H9 (cell line): Measurements from ENCODE around the gene TMEM182. TPM values are rescaled to one million over a fixed set of nuclear protein-coding genes. Genes with fewer than 3 reads are reported as not detected.

ENCODE experiments used
- DNase-seq: peaks from one replicate; pipeline ENCODE4 v3.0.0-alpha.2; 2017
- H2AFZ ChIP-seq: one replicate; pipeline ENCODE4 v1.6.1; 2013; ENCODE audit warnings: mild to moderate bottlenecking, low read length, control low read depth, moderate library complexity
- H2AK5ac ChIP-seq: 2 replicates; pipeline ENCODE4 v1.6.1; 2013; ENCODE audit warnings: low read length, control low read depth, mixed read lengths; ENCODE audit not compliant: insufficient read length
- H2BK120ac ChIP-seq: one replicate; pipeline ENCODE4 v1.6.1; 2013; ENCODE audit warnings: low read depth, mild to moderate bottlenecking, low read length, control low read depth, inconsistent platforms; ENCODE audit not compliant: poor library complexity, severe bottlenecking
- H2BK12ac ChIP-seq: 2 replicates; pipeline ENCODE4 v1.6.1; 2013; ENCODE audit warnings: low read length, control low read depth, mixed read lengths, low read depth; ENCODE audit not compliant: insufficient read length
- H2BK15ac ChIP-seq: 2 replicates; pipeline ENCODE4 v1.6.1; 2013; ENCODE audit warnings: low read depth, low read length, control low read depth
- H2BK20ac ChIP-seq: one replicate; pipeline ENCODE4 v1.6.1; 2013; ENCODE audit warnings: low read depth, mild to moderate bottlenecking, low read length, control low read depth, inconsistent platforms; ENCODE audit not compliant: poor library complexity, severe bottlenecking
- H2BK5ac ChIP-seq: 2 replicates; pipeline ENCODE4 v1.6.1; 2013; ENCODE audit warnings: low read length, control low read depth, mixed read lengths; ENCODE audit not compliant: insufficient read length
- H3K14ac ChIP-seq: 2 replicates; pipeline ENCODE4 v1.6.1; 2013; ENCODE audit warnings: low read length, control low read depth; ENCODE audit not compliant: insufficient read depth
- H3K18ac ChIP-seq: 2 replicates; pipeline ENCODE4 v1.6.1; 2013; ENCODE audit warnings: low read depth, mild to moderate bottlenecking, mixed read lengths, low read length, control low read depth; ENCODE audit not compliant: insufficient read length
- H3K23ac ChIP-seq: 2 replicates; pipeline ENCODE4 v1.6.1; 2013; ENCODE audit warnings: low read length, control low read depth, mixed read lengths, low read depth; ENCODE audit not compliant: insufficient read length
- H3K23me2 ChIP-seq: 2 replicates; pipeline ENCODE4 v1.6.1; 2013; ENCODE audit warnings: low read depth, mild to moderate bottlenecking, mixed read lengths, low read length, control low read depth; ENCODE audit not compliant: insufficient read length, poor library complexity, severe bottlenecking
- H3K27ac ChIP-seq: 2 replicates; pipeline ENCODE4 v1.5.1; 2013; ENCODE audit warnings: low read length, control low read depth, mixed read lengths, low read depth; ENCODE audit not compliant: insufficient read length
- H3K27me3 ChIP-seq: 2 replicates; pipeline ENCODE4 v1.6.1; 2013; ENCODE audit warnings: low read length, control low read depth, inconsistent platforms; ENCODE audit not compliant: insufficient read depth
- H3K4ac ChIP-seq: 2 replicates; pipeline ENCODE4 v1.6.1; 2013; ENCODE audit warnings: low read depth, mild to moderate bottlenecking, control low read depth, inconsistent platforms, low read length, moderate library complexity
- H3K4me1 ChIP-seq: 2 replicates; pipeline ENCODE4 v1.6.1; 2013; ENCODE audit warnings: low read length, control low read depth, inconsistent platforms; ENCODE audit not compliant: insufficient read depth
- H3K4me2 ChIP-seq: 2 replicates; pipeline ENCODE4 v1.6.1; 2013; ENCODE audit warnings: low read length, control low read depth, mixed read lengths; ENCODE audit not compliant: insufficient read length, insufficient read depth
- H3K56ac ChIP-seq: 2 replicates; pipeline ENCODE4 v1.6.1; 2013; ENCODE audit warnings: low read depth, mild to moderate bottlenecking, mixed read lengths, low read length, control low read depth; ENCODE audit not compliant: insufficient read length
- H3K79me1 ChIP-seq: 2 replicates; pipeline ENCODE4 v1.6.1; 2013; ENCODE audit warnings: low read depth, mild to moderate bottlenecking, moderate library complexity, low read length, control low read depth, inconsistent platforms; ENCODE audit not compliant: insufficient read depth, poor library complexity, severe bottlenecking
- H3K79me2 ChIP-seq: 2 replicates; pipeline ENCODE4 v1.6.1; 2013; ENCODE audit warnings: low read length, control low read depth, inconsistent platforms; ENCODE audit not compliant: insufficient read depth
- H3K9ac ChIP-seq: 2 replicates; pipeline ENCODE4 v1.6.1; 2013; ENCODE audit warnings: low read length, control low read depth, mixed read lengths; ENCODE audit not compliant: insufficient read length; ENCODE audit errors: extremely low read depth
- H3K9me3 ChIP-seq: one replicate; pipeline ENCODE4 v1.6.1; 2013; ENCODE audit warnings: low read depth, low read length, inconsistent platforms; ENCODE audit not compliant: control insufficient read depth
- H3T11ph ChIP-seq: one replicate; pipeline ENCODE4 v1.6.1; 2013; ENCODE audit warnings: mild to moderate bottlenecking, low read length, control low read depth, inconsistent platforms
- H4K20me1 ChIP-seq: one replicate; pipeline ENCODE4 v1.6.1; 2013; ENCODE audit not compliant: control insufficient read depth, insufficient read length, insufficient read depth
- H4K5ac ChIP-seq: 2 replicates; pipeline ENCODE4 v1.6.1; 2013; ENCODE audit warnings: low read depth, mild to moderate bottlenecking, mixed read lengths, low read length, control low read depth; ENCODE audit not compliant: insufficient read length
- H4K8ac ChIP-seq: replicated peaks from 2 replicates; pipeline ENCODE4 v1.6.1; 2013; ENCODE audit warnings: low read length, control low read depth, mixed read lengths, low read depth; ENCODE audit not compliant: insufficient read length
- H4K91ac ChIP-seq: 2 replicates; pipeline ENCODE4 v1.6.1; 2013; ENCODE audit warnings: low read depth, mild to moderate bottlenecking, moderate library complexity, mixed read lengths, low read length, control low read depth; ENCODE audit not compliant: insufficient read length
- H3K27ac Mint-ChIP-seq, 3 experiments: 2 replicates in 2 of 3; 3 replicates in 1 of 3; pipeline ENCODE4 v1.8.0; 2020 to 2021; ENCODE audit warnings: mixed read lengths in 3 of 3, mild to moderate bottlenecking in 1 of 3, moderate library complexity in 1 of 3
- H3K27me3 Mint-ChIP-seq: 2 replicates; pipeline ENCODE4 v1.8.0; 2021; ENCODE audit warnings: low read depth, mild to moderate bottlenecking, moderate library complexity, mixed read lengths
- H3K36me3 Mint-ChIP-seq, 3 experiments: 2 replicates in 2 of 3; 3 replicates in 1 of 3; pipeline ENCODE4 v1.8.0; 2020 to 2021; ENCODE audit warnings: low read depth in 3 of 3, mixed read lengths in 3 of 3; ENCODE audit not compliant: insufficient read depth in 1 of 3
- H3K4me1 Mint-ChIP-seq, 2 experiments: 2 replicates each; pipeline ENCODE4 v1.8.0; 2020; ENCODE audit warnings: mixed read lengths in 2 of 2
- H3K4me3 Mint-ChIP-seq, 2 experiments: 2 replicates in 1 of 2; 3 replicates in 1 of 2; pipeline ENCODE4 v1.8.0; 2020 to 2021; ENCODE audit warnings: mild to moderate bottlenecking in 2 of 2, mixed read lengths in 2 of 2, moderate library complexity in 1 of 2
- H3K9me3 Mint-ChIP-seq, 2 experiments: 2 replicates in 1 of 2; 3 replicates in 1 of 2; pipeline ENCODE4 v1.8.0; 2020; ENCODE audit warnings: mild to moderate bottlenecking in 2 of 2, mixed read lengths in 2 of 2, moderate library complexity in 1 of 2
- CTCF ChIP-seq: fragments of 200-600 bp; sonication (generic); conservative IDR thresholded peaks from 3 replicates; pipeline ENCODE4 v1.8.0; 2021; ENCODE audit warnings: antibody characterized with exemption, mild to moderate bottlenecking
- WGBS: extraction: QIAGEN DNeasy Blood & Tissue Kit; methylation state at CpG from one replicate; pipeline ENCODE4 v1.1.7; 2013; ENCODE audit warnings: missing lambda C conversion rate, low lambda C conversion rate, mixed read lengths; ENCODE audit not compliant: insufficient read length; ENCODE audit errors: extremely low coverage; 5-methylcytosine and 5-hydroxymethylcytosine counted together
- total RNA-seq: library from RNA; stranded (reverse); gene quantifications from 2 replicates; pipeline ENCODE4 v1.2.1, GENCODE V29; 2021

Gene TMEM182
- total RNA-seq, 1 experiment from 2014 or later: 3.6 TPM

GRCh38 chr2:102768253-102768652, 6.4 kb downstream of the TMEM182 start:
- Histone ChIP-seq H3K9ac (no peak overlapping the region), H3K18ac (no peak overlapping the region), H2AFZ (no peak overlapping the region), H3K27ac (no peak overlapping the region), H3K27me3 (no peaks in the 10 kb centered on the region), H2BK120ac (no peak overlapping the region), H3K4me1 (no peaks in the 10 kb centered on the region), H3K79me1 (no peaks in the 10 kb centered on the region), H3K23ac (no peak overlapping the region), H3T11ph (no peak overlapping the region), H3K9me3 (no peaks in the 10 kb centered on the region), H3K23me2 (no peaks in the 10 kb centered on the region), H2BK5ac (no peak overlapping the region), H2BK20ac (no peak overlapping the region), H3K79me2 (no peaks in the 10 kb centered on the region), H4K91ac (no peak overlapping the region), H3K14ac (no peak overlapping the region), H4K8ac (no peak overlapping the region), H3K4me2 (no peak overlapping the region), H4K5ac (no peak overlapping the region), H2BK15ac (no peak overlapping the region), H4K20me1 (no peaks in the 10 kb centered on the region), H2AK5ac (no peak overlapping the region), H3K56ac (no peak overlapping the region), H2BK12ac (no peak overlapping the region), H3K4ac (no peak overlapping the region)
- Mint-ChIP-seq H3K27me3 (no peaks in the 10 kb centered on the region), H3K4me3 (no peak overlapping the region), H3K9me3 (no peaks in the 10 kb centered on the region), H3K27ac (no peak overlapping the region), H3K4me1 (peaks cover 0 to 4% of the 10 kb centered on the region in 2 experiments; a peak in 1 of 4 replicates), H3K36me3 (peaks cover 0 to 10% (median 9%) of the 10 kb centered on the region in 3 experiments; a peak in 3 of 7 replicates)
- no CpG with 5 or more reads among the region's 3 CpGs for WGBS
- TF ChIP-seq CTCF: no peak
- no peak for DNase-seq
